ENCODE data around the gene DLEC1. TPM values are rescaled to one million over a fixed set of nuclear protein-coding genes. Genes with fewer than 3 reads are reported as not detected.
"Not testable (repeated sequence)": the region's sequence is repeated elsewhere in the genome, so short reads cannot be mapped to it uniquely, and the experiment has no call there.

Gene DLEC1
- total and polyA plus RNA-seq, 11 donors, result 0.06 to 1.3 (median 0.16) TPM; not detected in 1

DNA sequence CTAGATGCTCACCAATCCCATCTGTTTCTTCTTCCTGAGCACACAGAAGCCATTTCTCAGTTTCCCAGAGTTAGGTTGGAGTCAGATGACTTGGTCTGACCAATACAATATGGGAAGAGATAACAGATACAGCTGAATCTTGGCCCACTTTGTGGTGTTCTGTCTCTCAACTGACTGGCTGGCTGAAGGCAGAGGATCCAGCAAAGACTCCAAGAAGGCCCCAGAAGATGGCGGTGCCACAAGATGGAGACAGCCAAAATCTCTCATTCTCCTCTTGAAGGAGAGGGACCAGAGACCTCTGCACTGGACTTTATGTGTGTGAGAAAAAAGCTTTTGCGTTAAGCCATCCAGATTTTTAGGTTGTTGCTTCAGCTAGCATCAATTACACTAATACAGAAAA is 118.1 kb downstream of the DLEC1 start:
- Histone ChIP-seq H3K4me3 (no peak overlapping the region), H3K4me1 (peaks cover 0 to 25% (median 0%) of the 10 kb centered on the region in 12 donors), H3K9me3 (no peaks in the 10 kb centered on the region), H3K27me3 (no peaks in the 10 kb centered on the region), H3K27ac (no peak overlapping the region), H3K36me3 (no peaks in the 10 kb centered on the region)
- DNase-seq, result no peak
- no peak for ATAC-seq
- 95 to 99% (median 96%) methylated on average over 2 of the region's 2 CpGs for WGBS, 4 donors
- intact Hi-C loops (cut with DNase I), result no loop called here
- TF ChIP-seq, protein P1, sequence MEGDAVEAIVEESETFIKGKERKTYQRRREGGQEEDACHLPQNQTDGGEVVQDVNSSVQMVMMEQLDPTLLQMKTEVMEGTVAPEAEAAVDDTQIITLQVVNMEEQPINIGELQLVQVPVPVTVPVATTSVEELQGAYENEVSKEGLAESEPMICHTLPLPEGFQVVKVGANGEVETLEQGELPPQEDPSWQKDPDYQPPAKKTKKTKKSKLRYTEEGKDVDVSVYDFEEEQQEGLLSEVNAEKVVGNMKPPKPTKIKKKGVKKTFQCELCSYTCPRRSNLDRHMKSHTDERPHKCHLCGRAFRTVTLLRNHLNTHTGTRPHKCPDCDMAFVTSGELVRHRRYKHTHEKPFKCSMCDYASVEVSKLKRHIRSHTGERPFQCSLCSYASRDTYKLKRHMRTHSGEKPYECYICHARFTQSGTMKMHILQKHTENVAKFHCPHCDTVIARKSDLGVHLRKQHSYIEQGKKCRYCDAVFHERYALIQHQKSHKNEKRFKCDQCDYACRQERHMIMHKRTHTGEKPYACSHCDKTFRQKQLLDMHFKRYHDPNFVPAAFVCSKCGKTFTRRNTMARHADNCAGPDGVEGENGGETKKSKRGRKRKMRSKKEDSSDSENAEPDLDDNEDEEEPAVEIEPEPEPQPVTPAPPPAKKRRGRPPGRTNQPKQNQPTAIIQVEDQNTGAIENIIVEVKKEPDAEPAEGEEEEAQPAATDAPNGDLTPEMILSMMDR (IDR thresholded peaks at IDR 0.05), result no peak
- no peak for TF ChIP-seq POLR2A (IDR thresholded peaks at IDR 0.05)

DNA sequence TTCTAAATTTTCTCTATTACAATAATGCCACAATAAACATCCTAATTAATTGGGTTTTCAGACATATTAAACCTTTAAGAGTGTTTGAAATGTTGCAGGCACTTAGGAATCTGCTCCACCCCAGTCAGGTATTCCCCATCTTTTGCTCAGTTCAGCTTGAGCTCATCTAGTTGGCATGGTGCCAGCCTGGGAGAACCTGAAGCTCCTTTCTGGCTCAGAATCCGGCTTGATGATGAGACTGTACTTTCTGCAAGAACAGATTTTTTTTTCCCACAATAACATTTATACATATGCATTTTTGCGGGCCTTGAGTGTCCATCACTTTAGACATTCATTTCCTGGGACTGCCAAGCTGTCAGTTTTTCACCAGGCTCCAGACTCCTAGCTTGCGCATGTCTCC is 118.6 kb downstream of the DLEC1 start:
- no peak for ATAC-seq
- intact Hi-C loops (cut with DNase I), result no loop called here
- no peak for DNase-seq
- WGBS, 4 donors, result 76 to 86% (median 83%) methylated on average over 3 of the region's 3 CpGs
- TF ChIP-seq POLR2A (IDR thresholded peaks at IDR 0.05), result no peak
- TF ChIP-seq, protein P1 (IDR thresholded peaks at IDR 0.05), result no peak
- H3K9me3 ChIP-seq, result no peaks in the 10 kb centered on the region
- H3K4me3 ChIP-seq, result no peak overlapping the region
- no peaks in the 10 kb centered on the region for H3K27me3 ChIP-seq
- H3K4me1 ChIP-seq, result peaks cover 0 to 21% (median 0%) of the 10 kb centered on the region in 12 donors
- H3K36me3 ChIP-seq, result no peaks in the 10 kb centered on the region
- H3K27ac ChIP-seq, result no peak overlapping the region

DNA sequence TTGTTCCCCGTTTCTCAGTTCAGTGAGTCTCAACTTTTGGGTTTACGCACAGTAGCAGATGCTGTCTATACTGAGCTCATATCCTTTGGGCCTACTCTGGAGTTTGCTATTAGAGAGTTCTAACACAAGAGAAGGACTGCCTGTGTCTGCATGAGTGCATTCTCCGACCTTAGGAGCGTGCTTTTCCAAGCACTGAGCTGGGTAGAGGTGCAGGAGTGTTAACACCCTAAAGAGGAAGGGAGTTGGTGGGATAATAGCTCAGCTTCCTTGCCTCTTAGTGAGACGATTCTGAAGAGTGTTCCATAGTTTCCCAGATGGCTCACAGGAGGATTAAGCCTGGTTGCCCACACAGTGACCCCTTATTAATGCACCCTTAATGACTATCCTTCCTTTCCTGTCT is 119.5 kb downstream of the DLEC1 start:
- intact Hi-C loops (cut with DNase I), result loop anchor here in 1 of 10 donors (2.0 kb wide), 1 partner anchor 14 kb away; no protein-coding TSS in a partner anchor
- H3K27me3 ChIP-seq, result no peaks in the 10 kb centered on the region
- WGBS, 4 donors, result 78 to 90% (median 80%) methylated on average over 5 of the region's 5 CpGs

DNA sequence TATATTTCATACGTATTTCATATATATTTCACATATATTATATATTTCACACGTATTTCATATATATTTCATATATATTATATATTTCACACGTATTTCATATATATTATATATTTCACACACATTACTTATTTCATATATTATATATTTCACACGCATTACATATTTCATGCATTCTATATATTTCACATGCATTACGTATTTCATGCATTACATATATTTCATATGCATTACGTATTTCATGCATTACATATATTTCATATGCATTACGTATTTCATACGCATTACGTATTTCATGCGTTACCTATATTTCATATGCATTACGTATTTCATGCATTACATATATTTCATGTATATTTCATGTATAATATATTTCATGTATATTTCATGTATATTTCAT is 121.7 kb downstream of the DLEC1 start:
- H3K27me3 ChIP-seq; H3K27ac ChIP-seq; intact Hi-C loops (cut with DNase I); H3K4me3 ChIP-seq; DNase-seq; H3K9me3 ChIP-seq; ATAC-seq; H3K4me1 ChIP-seq; H3K36me3 ChIP-seq: not testable (repeated sequence)
- WGBS, 4 donors, result 90 to 95% (median 95%) methylated on average over 11 of the region's 11 CpGs

More for the DNA sequence above, 119.5 kb downstream of the DLEC1 start:
- DNase-seq (no peak), ATAC-seq (no peak)
- H3K36me3 ChIP-seq, result no peaks in the 10 kb centered on the region
- no peak overlapping the region for H3K27ac ChIP-seq
- TF ChIP-seq, protein P1 (IDR thresholded peaks at IDR 0.05), result no peak
- no peak for TF ChIP-seq POLR2A (IDR thresholded peaks at IDR 0.05)
- H3K9me3 ChIP-seq, result no peaks in the 10 kb centered on the region
- H3K4me1 ChIP-seq, result peaks cover 0 to 12% (median 0%) of the 10 kb centered on the region in 12 donors
- no peak overlapping the region for H3K4me3 ChIP-seq
